Endometrial microvascular endothelial cells (primary cell): ENCODE measurements around the gene GABBR2. TPM values are rescaled to one million over a fixed set of nuclear protein-coding genes. Genes with fewer than 3 reads are reported as not detected.

Source experiments
- in situ Hi-C: cut with HindIII; loops from 2 replicates; pipeline ENCODE4 v1.10.0; 2017; ENCODE audit warnings: low sequenced_read_pairs, low pct_unique_long_range_greater_than_20kb; ENCODE audit errors: inconsistent ontology term
- total RNA-seq: library from RNA; depleted of rRNA; stranded (reverse); fragments of >200 nt; gene quantifications from one replicate; pipeline ENCODE4 v1.2.3, GENCODE V29; 2015; ENCODE audit errors: inconsistent ontology term

GABBR2 gene
- total RNA-seq, 1 donor from 2014 or later = 17.3 TPM

GRCh38 chr9:98726735-98727134 lies 18.0 kb upstream of the GABBR2 start:
- in situ Hi-C loops = no loop called here

- in situ Hi-C loops = no loop called here
Measured at GRCh38 chr9:98724810-98725530, 16.2 kb upstream of the GABBR2 start.

GRCh38 chr9:98721643-98722042 lies 12.9 kb upstream of the GABBR2 start:
- in situ Hi-C loops = no loop called here

GRCh38 chr9:98720402-98720801 lies 11.7 kb upstream of the GABBR2 start:
- in situ Hi-C loops = no loop called here

- in situ Hi-C loops = no loop called here
Measured at GRCh38 chr9:98719055-98719454, 10.3 kb upstream of the GABBR2 start.

GRCh38 chr9:98714833-98715232 lies 6.1 kb upstream of the GABBR2 start:
- in situ Hi-C loops = no loop called here

- in situ Hi-C loops = no loop called here
Measured at GRCh38 chr9:98712987-98713386, 4.3 kb upstream of the GABBR2 start.

GRCh38 chr9:98709968-98710965 lies 1.5 kb upstream of the GABBR2 start:
- in situ Hi-C loops = no loop called here

- in situ Hi-C loops = no loop called here
Measured at GRCh38 chr9:98708103-98708932, 417 bp downstream of the GABBR2 start.

GRCh38 chr9:98707166-98708102 lies 1.3 kb downstream of the GABBR2 start:
- in situ Hi-C loops = no loop called here

GRCh38 chr9:98706651-98707165 lies 2.0 kb downstream of the GABBR2 start:
- in situ Hi-C loops = no loop called here

GRCh38 chr9:98702835-98703380 lies 5.8 kb downstream of the GABBR2 start:
- in situ Hi-C loops = no loop called here

GRCh38 chr9:98702340-98702739 lies 6.4 kb downstream of the GABBR2 start:
- in situ Hi-C loops = no loop called here

- in situ Hi-C loops = no loop called here
Measured at GRCh38 chr9:98701576-98701975, 7.2 kb downstream of the GABBR2 start.

- in situ Hi-C loops = no loop called here
Measured at GRCh38 chr9:98700801-98701200, 7.9 kb downstream of the GABBR2 start.

GRCh38 chr9:98698856-98699255 lies 9.9 kb downstream of the GABBR2 start:
- in situ Hi-C loops = no loop called here

- in situ Hi-C loops = no loop called here
Measured at GRCh38 chr9:98694943-98695342, 13.8 kb downstream of the GABBR2 start.

GRCh38 chr9:98692392-98692791 lies 16.3 kb downstream of the GABBR2 start:
- in situ Hi-C loops = no loop called here
